Activated effector memory CD4-positive, alpha-beta T cell treated with anti-CD3 and anti-CD28 coated beads, Interleukin-2, amount 50 U/mL, for 16 hours (primary cell): ENCODE data around the gene DOC2B.
A peak's percentile ranks its signal among the peaks of the same experiment; 100 is the strongest.

Source experiments
- DNase-seq: peaks from one replicate; pipeline ENCODE4 v3.0.0-alpha.2; 2020

The DOC2B gene

DNA sequence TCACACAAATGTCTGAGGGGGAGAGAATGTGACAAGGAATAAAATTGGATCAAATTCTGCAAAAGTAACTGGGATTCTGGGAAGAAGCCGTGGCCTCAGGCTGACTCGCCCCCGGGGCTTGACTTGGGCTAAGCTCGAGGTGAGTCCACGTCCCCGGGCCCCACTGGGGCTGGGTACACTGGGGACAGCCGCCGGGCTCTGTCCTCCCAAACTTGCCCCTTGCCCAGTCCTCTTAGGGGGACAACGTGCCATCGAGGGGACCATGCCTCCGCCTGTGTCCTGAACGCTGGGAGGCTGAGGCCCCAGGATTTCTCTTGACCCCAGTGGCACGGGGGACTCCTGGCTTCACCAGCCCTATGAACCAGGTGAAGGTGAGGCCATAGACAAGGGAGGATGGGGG lies 21.1 kb downstream of the DOC2B start:
- no peak for DNase-seq

DNA sequence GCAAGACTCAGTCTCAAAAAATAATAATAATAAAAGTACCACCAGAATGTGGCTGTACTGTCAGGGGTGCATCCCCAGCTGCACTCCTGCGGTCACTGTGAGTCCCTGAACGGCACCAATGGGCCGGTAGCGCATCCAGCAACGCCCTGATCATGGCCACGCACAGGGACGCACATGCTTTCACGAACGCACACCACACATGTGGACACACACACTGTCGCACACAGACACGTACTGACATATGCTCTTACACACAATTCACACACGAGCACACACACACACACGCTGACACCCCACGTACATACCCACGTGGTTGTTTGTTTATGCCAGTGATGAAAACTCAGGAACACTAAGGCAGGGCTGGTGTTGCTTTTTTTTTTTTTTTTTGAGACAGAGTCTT lies 21.8 kb downstream of the DOC2B start:
- no peak for DNase-seq

DNA sequence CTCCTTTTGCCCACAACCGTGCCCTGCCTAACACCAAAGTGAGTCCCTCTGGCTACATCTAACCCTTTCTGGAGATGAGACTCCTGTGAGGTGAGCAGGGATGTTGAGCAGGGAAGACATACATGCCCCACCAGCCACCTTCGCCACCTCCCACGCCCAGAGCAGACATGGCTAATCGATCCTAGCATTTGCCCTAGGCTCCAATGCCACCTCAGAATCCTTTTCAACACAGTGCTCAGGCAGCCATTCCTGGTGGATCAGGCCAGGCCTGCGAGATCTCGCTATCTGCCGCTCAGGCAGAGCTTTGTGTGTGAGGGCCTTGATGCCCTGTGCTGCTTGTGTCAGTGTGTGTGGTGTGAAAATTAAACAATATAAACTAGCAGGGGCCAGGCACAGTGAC lies 23.1 kb downstream of the DOC2B start:
- DNase-seq: no peak

DNA sequence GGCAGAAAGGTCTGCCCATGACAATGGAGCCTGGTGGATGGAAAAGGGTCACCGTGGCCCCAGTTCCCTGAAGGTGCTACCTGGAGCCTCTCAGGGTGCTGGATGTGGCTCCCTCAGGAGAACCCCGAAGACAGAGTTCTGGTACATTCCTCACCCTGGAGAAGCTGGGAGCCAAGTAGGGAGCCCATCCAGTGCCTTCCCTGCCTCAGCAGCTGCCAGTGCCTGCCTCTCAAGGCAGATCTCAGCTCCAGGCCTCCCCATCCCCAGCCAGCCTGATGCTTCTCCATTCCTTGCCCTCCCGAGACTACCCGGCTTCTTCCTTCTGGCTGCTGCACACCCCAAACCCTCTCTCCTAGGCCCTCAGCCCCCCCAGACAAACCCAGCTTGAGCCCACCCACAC lies 23.5 kb downstream of the DOC2B start:
- DNase-seq: no peak

DNA sequence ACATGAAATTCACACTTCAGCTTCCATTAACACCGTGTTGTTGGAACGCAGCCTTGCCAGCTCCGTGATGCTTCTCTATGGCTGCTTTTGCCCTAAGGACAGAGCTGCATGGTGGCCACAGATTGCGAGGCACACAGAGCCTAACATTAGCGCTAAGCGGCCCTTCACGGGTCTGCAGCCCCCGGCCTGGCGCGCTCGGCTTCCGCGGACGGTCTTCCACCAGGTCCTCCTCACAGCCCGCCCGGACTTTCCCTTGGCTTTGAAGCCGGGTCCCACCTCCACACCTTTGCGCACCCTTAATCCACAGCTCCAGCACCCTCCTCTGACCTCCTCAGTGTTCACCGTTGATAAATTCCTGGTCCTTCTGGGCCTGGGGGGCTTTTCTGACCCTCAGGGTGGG lies 24.5 kb downstream of the DOC2B start:
- DNase-seq: no peak

DNA sequence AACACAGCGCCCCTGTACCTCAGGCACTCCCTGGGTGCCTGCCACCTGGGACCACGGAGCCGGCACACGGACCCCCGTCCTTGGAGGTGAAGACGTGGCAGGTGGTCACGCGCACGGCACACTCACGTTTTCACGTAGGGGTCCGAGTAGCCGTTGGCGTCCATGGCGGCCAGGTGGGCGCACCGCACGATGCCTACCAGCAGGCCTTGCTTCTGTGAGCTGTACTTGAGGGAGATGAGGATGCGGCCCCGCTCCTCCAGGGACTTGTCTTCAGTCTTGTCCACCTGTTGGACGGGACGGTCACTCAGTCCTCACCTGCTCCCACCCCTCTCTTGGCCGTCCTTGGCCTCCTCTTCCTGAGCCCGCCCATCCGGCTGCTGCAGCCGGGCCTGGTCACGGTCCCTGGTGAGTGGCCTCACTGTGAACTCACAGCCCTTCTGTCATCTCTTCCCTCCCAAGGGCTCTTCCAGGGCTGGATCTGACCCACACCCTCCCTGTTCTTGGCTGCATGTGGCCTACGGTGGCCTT lies 25.3 kb downstream of the DOC2B start:
- no peak for DNase-seq

DNA sequence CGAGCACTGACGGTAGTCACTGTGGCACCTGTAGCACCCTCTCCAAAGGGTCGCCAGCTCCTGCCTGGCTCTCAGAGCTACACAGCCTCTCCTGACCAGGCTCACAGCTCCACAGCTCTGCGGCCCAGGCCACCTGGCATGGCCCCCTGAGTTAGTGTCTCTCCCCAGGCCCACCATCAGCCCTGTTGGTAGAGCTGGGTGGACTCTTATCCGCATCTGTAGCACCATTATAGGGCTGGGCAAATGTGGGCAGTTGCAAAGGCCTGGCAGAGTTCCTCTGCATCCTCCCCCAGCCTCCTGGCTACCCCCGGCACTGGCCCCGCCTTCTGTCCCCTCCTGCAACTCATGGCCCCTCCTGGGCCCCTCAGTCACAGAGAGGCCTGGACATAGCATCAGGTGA lies 25.9 kb downstream of the DOC2B start:
- DNase-seq: no peak

DNA sequence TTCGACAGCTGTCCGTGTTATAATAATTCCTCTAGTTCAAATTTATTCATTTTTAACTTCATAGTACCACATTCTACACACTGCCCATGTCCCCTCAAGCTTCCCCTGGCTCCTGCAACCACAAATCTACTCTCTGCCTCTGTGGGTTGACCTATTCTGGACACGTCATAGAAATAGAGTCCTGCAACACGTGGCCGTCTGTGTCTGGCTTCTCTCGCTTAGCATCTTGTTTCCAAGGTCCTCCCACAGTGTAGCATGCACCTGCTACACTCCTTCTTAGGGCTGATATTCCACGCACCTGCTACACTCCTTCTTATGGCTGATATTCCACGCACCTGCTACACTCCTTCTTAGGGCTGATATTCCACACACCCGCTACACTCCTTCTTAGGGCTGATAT lies 27.6 kb downstream of the DOC2B start:
- DNase-seq: peak; percentile 31

DNA sequence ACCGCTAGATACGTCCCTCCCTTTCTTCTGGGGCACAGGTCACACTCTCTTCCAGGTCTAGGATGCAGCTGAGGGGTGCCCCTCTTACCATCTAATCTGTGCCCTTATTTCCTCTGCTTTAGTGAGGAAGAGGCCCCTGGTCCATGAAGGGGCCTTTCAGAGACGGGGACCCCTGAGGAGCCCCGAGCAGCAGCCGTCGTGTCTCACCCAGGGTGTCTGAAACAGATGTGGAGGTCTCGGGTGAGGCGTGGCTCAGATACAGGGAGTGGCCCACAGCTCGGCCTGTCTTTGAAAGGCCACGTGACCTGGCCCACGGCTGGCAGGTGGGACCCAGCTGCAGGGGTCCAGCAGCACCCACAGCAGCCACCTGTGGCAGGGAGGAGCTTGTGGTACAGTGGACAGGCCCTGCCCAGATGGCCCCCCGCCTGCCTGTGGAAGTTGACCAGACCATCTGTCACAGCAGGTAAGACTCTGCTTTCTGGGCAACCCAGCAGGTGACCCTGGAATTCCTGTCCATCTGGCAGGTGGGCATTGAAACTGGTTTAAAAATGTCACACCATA lies 28.5 kb downstream of the DOC2B start:
- peak; percentile 46 for DNase-seq

DNA sequence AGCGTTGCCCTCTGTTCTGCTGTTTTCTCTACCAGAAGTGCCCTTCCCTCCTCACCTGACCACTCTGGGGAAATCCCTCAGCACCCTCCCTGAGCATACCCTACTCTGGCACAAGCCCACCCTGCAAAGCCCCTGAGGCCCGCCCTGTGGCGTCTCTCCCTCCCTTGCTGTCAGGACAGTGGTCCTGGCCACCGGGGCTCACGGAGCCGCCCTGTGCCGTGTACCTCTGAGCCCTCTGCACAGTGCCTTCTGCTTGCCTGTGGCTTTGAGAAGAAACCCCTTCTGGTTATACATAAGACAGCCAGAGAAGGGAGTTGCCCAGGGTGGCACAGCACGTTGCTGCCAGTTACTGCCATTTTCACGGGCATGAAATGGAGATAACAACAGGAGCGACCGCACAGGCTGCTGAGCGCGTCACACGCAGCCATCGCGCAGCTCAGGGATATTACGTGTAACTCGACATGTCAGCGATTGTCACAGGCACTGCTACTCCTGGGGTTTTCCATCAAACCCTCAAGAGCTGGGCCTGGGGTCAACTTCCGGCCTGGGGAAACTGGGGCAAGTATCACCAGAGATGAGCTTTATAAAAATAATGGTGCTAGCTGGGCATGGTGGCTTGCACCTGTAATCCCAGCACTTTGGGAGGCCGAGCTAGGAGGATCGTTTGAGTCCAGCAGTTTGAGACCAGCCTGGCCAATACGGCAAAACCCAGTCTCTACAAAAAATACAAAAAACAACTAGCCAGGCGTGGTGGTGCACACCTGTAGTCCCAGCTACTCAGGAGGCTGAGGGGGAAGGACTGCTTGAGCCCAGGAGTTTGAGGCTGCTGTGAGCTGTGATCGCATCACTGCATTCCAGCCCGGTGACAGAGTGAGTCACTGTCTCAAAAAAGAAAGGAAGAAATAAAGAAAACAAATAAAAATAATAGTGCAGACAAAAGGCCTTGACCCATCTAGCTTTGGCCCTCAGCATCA lies 29.3 kb downstream of the DOC2B start:
- DNase-seq: peak; percentile 56

DNA sequence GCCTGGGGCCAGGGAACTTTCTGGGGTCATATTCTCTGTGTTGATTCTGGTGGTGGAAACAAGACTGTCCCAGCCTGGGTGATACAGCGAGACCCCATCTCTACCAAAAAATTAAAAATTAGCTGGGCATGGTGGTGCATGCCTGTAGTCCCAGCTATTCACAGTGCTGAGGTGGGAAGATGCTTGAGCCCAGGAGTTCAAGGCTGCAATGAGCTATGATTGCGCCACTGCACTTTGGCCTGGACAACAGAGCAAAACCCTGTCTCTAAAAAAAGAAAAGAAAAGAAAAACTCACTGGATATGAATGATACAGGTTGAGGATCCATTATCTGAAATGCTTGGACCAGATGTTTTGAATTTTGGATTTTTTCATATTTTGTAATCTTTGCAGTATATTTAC lies 30.4 kb downstream of the DOC2B start:
- DNase-seq: no peak

DNA sequence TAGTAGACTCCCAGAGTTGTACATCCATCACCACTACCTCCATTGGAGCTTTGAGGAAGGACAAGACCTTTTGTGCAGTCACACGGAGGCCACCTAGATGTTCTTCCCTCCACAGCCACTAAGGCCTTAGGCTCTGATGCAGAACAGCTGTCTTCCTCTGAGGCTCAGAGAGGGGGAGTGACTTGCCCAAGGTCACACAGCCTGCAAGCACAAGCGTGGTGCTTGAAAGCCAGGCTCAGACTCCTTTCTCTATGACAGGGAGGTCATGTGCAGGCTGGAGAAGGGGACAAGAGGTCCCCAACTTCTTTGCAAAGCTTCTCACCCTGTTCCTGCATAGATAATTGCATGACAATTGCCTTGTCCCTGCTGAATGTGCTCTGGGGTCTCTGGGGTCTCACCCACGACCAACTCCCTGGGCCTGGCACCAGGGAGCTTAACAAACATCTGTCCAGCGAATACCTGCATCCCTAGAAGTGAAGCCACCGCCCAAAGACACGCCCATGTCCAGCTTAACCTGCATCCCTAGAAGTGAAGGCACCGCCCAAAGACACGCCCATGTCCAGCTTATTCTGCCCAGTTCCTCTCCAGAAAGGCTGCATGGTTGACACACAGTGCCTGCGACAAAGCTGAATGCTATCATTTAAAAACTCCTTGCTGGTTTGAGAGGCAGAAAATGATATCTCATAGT lies 31.4 kb downstream of the DOC2B start:
- peak; percentile 39 for DNase-seq

DNA sequence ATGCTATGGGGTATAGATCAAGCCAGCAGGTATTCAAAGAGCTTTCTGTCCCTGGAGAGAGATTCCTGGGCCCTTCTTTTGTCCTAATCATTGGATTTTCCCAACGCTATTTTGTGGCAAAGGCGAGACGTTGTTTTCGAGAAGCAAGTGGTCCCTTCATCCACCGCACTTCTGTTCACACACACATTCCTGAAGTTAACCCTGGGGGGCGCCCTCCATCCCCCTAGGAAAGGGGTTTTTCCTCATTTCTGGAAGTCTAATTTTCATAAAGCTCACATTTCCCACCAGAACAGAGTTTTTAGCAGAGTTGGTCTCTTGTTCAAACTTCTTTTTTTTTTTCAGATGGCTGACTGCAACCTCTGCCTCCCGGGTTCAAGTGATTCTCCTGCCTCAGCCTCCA lies 32.2 kb downstream of the DOC2B start:
- no peak for DNase-seq

DNA sequence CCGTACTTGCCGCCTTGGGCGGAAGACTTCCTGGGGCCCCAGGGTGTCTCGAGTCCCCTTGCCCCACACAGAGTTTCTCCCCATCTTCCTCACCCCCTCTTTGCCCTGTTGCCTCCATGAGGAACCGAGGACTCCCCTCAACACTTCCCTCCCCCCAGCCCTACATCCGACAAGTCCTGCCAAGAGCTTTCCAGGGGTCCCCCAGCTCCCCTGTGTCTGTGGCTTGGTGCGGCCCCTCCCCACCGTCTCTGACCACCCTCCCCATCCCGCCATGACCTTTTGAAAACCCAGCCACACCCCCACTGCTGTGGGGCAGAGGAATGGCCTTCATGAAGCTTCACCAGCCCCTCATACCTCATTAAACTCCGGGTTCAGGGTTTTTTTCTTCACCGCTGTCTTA lies 32.7 kb downstream of the DOC2B start:
- DNase-seq: no peak

DNA sequence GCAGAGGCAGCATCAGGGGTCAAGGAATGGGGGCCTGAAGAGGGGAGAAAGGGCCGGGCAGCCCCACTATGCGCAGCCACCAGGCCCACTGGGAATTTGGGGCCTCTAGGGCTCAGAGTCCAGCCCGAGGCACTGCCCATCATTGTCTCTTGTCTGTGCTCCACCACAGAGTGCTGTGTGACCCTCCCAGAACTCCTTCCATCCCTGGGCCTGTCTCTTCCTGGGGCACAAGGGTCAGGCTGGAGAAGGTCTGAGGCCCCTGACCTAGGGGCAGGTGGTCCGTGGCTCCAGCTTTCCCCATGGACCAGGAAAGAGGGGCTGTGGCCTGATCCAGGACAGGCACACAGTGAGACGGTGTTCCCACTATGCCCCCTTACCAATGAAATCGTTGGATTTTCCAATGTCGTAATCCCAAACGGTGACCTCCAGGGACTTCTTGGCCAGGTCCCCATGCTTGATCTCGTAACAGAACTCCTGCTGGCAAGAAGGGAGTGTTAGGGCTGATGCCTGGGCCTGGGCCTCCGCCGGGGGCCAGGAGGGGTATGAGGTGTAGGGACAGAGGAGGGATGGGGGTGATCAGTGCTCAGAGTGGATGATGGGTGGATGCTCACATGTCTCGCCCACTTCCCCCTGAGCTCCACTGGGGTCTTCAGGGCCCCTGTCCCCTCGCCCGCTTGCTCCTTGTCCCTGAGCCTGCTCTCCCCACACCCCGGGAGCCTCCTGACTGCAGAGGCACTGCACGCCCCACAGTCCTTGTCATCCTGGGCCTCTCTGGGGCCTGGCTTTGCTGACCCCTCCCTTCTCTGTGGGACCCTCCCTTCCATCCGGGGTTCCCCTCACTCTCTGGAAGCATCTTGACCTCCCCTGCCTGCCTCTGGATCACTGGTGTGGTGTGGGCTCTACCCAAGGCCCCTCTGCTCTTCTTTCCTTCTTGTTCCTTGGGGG lies 33.4 kb downstream of the DOC2B start:
- peak; percentile 36 for DNase-seq

DNA sequence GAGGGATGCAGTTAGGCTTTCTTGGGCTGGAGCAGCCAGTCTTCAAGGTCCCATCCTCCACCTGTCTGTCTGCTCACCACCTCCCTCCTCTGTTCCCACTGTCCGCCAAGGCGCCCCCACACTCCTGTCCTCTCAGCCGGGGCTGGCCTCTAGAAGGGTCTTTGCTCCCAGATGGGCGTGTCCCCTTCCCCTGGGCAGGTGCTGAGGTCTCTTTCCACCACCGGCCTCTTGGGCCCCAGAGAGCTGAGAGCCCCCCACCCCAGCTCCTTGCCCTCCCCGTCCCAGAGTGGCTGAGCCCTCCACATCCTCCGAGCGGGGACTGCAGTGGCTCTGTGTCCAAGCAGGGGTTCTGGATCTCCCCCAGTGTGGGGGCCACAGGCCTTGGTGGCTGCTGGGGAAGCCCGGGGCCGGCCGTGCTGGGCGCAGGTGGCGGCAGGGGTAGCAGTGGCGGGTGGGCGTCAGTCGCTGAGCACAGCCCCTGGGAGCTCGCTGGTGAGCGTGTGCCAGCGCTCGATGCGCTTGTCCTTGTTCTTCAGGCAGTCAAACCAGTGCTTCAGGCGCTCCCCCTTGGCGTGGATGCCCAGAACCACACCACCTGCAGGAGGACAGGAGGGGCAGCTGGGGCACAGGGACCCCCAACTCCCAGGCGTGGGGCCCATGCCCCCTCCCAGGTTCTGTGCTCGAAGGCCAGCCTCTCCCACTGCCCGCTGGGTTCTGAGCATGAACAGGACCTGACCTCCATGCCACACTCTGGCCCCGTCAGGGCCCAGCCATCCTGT lies 34.3 kb downstream of the DOC2B start:
- DNase-seq: peak; percentile 58

DNA sequence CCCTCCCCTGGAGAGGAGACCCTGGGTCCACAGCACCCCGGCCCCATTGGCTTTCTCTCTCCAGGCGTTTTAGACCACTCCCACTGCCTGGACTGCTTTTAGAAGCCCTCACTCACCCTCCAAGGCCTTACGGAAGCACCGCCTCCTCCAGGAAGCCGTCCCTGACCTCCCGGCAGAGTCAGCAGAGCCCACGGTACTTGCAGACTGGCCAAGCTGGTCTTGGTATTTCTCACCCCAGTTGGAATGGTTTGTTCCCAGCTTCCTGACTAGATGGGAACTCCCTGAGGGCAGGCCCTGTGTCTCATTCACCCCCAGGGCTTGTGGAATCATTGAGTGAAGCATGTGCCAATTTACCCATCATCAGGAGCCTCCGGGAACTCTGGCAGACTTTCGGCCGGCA lies 34.9 kb downstream of the DOC2B start:
- peak; percentile 31 for DNase-seq

DNA sequence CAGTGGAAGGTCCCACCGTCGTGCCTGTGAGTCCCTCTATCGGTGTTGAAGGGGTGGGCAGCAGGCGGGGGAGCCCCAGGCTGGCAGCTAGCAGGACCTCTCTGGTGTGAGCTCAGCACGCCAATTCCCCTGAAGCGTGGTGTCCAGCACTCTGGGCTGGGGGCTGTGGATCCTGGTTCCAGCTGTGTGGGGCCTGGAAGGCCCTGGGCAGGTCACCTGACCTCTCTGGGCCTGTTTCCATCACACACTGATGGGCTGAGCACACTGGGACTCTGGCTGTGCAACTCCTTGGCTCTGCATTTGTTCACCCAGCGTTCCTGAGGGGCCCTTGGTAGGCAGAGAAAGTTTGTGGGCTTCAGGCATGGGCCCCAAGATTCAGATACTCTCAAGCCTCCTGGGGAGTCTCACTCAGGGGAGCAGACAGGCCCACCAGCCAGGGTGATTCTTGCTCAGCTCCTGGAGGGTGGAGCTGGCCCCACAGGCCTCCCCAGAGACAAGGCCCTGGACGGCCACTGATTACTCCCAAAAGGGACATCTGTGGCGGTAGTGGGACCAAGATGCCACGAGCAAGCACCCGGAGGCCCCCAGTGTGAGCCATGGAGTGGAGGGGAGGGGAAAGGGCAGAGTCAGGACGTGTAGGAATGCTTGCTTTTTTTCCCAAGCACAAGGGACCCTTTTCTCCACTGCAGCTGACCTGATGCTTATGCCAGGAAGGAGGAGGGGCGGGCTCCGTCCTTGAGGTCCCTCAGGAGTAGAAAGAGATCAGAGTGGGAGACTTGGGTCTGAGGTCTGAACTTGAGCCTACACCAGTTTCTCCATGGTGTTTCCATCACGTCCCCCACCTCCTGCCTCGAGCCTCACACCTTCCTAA lies 35.5 kb downstream of the DOC2B start:
- peak; percentile 51 for DNase-seq

DNA sequence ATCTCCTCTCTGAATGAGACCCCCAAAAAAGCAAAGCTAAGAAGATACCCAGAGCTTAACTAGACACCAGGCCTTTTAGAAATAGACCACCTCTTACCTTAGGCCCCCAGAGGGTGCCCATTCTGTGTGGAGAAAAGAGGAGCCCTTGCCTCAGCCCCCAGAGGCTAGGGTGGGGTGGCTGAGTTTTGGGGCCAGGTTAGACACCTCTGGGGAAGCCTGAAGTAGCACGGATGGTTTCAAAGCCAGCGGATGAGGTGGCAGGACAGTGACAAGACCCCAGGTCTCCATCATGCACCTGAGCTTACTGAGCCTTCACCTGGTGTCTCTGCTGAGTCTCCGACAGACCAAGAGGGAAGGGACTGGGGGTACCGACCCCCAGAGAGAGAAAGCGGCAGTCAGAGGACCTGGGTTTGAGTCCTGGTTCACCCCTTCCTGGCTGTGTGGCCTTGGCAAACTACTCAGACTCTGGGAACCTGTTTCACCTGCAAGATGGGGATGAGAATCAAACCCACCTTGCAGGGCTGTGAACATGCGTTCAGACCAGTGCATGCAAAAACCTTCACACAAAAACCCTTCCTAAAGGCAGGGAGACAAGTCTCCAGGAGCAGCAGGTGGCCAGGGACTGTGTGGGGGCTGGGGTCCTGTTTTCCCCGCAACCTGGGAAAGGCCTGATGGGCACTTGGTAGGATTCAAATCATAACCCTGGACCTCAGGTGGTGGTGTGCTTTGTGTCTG lies 36.3 kb downstream of the DOC2B start:
- DNase-seq: peak; percentile 55

DNA sequence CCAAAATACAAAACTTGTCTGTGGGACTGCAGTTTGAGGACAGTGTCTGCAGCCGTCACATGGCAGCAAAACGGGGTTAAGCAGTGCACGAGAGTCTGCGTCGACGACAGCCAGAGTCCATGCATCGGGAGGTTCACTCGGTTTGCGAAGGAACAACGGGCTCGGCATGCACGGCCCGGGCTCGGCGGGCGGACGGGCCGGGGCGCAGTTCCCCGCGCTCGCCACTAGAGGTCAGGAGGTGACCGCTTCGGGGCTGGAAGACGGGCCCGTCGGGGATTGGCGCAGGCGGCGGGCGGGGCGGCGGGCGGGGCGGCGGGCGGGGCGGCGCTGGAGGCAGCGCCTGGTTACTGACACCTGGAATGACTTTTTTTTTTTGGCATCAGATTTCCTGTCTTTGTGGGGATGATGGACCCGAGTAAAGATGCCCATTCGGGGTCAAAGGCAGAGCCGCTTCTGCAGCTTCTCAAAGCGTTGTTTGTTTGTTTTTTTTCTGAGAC lies 37.6 kb downstream of the DOC2B start:
- DNase-seq: peak; percentile 95
